Dermis blood vessel endothelial cell (primary cell): ENCODE results near the gene STRIP1. TPM values are rescaled to one million over a fixed set of nuclear protein-coding genes. Genes with fewer than 3 reads are reported as not detected.

Experiments used
- DNase-seq: peaks from one replicate; pipeline ENCODE4 v3.0.0; 2010
- total RNA-seq: library from RNA; depleted of rRNA; stranded (reverse); fragments of >200 nt; gene quantifications from 2 replicates; pipeline ENCODE4 v1.2.3, GENCODE V29; 2014

Gene STRIP1
- total RNA-seq, 1 donor from 2014 or later = 55.1 TPM

- no peak for DNase-seq
Measured at GRCh38 chr1:110097507-110098221, 63.2 kb downstream of the STRIP1 start.

GRCh38 chr1:110098222-110099026 is 64.0 kb downstream of the STRIP1 start:
- no peak for DNase-seq

GRCh38 chr1:110100335-110100734 is 65.9 kb downstream of the STRIP1 start:
- DNase-seq = no peak

GRCh38 chr1:110102081-110102480 is 67.7 kb downstream of the STRIP1 start:
- DNase-seq = no peak

Other genes with a start within 250 kb of the STRIP1 start
- 19.6 and 21.1 TPM in 2 replicates for gene CSF1, start 123.8 kb upstream of the STRIP1 start, total RNA-seq
- 47.1 and 62.7 TPM in 2 replicates for gene AHCYL1, start 49.9 kb upstream of the STRIP1 start, total RNA-seq
- not detected in 2 replicates for gene ALX3, start 36.0 kb downstream of the STRIP1 start, total RNA-seq
- not detected in 2 replicates for gene UBL4B, start 77.8 kb downstream of the STRIP1 start, total RNA-seq
- 0.51 and 0.84 TPM in 2 replicates for gene SLC6A17, start 115.9 kb downstream of the STRIP1 start, total RNA-seq
- gene KCNC4, start 175.7 kb downstream of the STRIP1 start, total RNA-seq = 5.1 and 5.8 TPM in 2 replicates